HCEC 1CT (cell line): ENCODE results near the gene C1RL.
A peak's percentile ranks its signal among the peaks of the same experiment; 100 is the strongest.

ENCODE experiments used
- DNase-seq: peaks from one replicate; pipeline ENCODE4 v3.0.0-alpha.2; 2017

The C1RL gene

DNA sequence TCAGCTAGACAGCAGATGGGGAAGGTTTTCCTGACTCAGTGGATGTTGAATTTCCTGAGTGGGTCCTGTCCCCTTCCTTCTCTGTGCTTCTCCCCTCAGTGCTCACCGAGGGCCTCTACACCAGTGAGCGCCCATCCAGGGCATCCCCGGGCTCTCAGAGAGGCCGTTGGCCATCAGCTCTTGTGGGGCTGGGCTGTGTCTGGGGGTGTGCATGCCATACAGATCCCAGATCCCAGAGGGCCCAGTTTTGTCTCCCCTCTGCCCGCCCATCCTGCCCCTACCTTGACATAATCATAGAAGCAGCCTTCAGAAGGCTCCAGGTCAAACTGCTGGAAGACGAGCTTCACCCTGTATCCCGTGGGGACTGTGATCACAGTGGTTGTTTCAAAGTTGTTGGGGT lies 17.8 kb downstream of the C1RL start:
- no peak for DNase-seq

DNA sequence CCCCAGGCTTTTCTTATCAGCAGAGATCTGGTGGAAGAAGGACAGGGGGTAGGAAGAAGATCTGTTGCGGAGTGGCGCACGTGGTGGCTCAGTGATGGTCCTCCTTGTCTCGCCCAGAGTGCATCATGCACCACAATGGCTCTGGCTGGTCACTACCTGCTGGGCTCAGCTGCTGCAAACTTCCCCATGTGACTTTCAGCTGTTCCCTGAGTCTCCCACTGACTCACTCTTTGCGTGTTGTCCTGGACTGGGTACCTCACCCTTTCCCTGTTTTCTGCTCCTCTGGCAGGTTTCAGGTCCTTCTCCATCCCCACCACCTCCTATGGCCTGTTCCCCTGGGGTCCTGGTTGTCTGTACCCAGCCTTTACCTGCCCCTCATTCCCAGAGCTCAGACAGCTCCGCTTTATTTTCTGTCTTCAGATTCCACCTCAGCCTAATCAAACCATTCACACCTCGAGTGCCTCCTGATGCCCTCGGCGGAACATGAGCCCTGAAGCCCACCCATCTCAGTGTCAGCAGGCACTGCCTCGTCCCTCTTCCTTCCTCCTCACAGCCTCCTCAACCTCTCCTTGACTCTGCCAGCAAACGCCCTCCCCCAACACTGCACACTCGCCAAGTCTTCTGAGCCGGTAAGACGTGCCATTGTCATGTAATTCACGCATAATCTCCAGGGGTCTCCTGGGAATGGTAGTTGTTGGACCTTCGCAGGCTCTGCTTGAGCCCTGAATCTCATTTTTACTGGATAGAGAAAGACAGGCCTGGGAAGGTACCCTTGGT lies 18.6 kb downstream of the C1RL start:
- no peak for DNase-seq

DNA sequence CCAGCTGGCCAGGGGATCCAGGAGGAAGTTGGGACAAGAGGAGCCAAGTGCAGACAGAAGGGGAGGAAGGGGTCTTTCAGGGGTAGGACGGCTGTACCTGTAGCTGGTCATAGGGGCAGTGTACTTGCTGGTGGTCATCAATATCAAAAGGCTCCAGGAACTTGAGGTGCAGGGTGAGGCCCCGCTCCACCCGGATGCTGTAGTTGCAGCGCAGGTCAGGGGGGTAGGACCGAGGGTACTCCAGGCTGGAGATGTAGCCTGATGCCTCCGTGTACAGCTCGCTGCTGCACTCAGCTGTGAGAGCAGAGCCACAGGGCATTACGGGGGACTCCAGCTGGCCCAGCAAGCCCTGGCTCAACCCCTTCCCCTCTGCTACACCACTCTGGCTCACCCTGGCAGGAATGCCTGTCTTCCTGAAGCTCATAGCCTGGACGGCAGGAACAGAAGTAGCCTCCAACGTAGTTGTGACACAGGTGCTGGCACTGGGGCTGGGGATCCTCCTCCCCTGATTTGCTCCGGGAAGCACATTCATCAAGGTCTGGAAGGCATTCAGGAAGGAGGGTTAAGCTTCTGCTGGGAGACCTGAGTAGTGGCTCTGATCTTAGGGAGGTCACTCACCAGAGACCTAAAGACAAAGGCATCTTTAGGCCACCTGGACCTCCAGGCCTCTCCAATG lies 19.7 kb downstream of the C1RL start:
- no peak for DNase-seq

DNA sequence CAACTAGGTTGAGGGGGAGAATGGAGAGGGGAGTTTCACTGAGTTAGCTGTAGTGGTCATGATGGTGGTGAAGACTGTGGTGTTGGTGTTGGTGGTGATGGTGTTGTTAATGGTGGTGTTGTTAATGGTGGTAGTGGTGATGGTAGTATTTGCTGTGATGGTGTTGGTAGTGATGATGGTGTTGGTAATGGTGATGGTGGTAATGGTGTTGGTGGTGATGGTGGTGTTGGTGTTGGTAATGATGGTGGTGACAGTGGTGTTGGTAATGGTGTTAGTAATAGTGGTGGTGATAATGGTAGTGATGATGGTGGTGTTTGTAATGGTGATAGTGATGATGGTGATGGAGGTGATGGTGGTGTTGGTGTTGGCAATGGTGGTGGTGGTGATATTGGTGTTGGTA lies 25.9 kb downstream of the C1RL start:
- DNase-seq = no peak

DNA sequence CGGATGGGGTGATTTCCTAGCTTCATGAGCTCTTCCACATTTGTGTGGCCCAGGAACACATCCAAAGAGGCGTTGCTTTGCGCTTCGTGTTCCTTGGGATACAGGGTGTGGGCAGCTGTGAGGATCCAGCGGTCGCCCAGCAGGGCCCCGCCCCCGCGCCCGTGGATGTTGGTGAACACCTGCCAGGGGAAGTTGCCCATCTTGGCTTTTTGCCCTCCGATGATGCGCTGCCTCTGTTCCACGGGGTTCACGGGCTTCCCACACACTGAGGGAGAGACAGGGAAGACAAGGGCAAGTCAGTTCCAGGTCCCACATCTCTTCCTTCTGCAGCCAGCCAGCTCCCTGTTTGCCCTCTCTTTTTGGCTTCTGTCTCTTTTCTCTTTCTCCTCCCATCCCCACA lies 28.0 kb downstream of the C1RL start:
- no peak for DNase-seq

DNA sequence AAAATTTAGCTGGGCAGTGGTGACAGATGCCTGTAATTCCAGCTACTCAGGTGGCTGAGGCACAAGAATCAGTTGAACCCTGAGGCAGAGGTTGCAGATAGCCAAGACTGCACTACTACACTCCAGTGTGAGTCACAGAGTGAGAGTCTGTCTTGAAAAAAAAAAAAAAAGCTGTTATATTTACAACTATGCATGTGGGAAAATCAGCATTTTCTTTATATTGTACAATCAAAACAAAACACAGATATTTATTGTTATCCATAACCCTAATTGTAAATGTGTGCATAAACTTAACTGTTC lies 29.2 kb downstream of the C1RL start:
- peak; percentile 69 for DNase-seq

DNA sequence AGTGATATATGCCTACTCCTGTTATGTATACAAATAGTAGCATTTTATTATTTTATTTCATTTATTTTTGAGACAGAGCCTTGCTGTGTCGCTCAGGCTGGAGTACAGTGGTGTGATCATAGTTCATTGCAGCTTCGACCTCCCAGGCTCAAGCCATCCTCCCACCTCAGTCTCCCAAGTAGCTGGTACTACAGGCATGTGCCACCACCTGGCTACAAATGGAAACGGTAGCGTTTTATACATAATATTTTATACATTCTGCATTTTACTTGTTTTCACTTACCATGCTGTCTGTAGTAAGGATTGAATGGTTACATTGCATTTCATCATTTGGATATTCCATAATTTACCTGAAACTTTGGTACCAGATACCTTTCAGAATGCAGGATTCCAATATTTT lies 30.9 kb downstream of the C1RL start:
- no peak for DNase-seq

DNA sequence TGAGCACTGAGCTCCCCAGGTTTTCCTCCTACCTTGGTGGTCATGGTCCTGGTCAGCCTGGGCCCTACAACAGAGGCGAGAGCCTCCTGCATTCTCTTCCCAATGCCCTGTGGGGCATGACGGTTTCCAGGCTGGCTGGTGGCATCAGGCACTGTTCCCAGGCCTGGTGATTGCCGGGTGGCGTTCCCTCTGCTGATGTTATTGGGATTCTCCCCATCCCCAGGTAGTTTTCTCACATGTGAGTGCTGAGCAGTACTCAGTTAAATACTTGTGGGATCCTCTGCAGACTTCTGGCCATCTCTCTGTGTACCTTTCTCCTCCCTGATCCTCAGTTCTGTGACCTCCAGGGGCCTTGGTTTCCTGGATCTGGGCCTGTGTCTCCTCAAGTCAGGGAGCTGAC lies 32.5 kb downstream of the C1RL start:
- no peak for DNase-seq

DNA sequence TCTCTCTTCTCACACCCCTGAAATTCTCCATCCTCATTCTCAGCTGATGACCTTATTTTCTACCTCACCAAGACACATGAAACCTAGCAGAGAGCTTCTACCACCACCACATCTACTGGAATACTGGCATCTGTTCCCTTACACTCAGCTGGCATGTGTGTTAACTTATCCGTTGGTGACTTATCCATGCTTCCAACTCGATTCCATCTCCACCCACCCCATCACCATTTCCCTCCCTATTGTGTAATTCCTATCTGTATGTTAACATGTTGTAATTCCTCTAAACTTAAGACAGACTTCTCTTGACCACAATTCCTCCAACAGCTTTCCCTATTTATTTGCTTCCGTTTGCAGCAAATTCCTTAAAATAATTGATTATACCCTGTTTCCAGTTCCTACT lies 33.1 kb downstream of the C1RL start:
- peak; percentile 75 for DNase-seq

DNA sequence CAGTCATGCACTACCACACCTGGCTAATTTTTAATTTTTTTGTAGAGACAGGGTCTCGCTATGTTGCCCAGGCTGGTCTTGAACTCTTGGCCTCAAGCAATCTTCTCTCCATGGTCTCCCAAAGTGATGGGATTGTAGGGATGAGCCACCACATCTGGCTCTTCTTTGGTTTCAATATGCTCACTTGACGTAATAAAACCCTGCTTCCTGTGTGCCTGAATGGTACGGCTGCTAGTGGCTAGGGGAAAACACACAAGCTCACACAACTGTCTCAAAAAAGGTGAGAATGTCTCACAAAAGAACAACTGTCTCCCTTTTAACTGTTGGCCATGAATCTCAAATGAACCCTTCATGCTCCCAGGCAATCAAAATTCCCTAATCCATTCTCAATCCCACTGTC lies 33.5 kb downstream of the C1RL start:
- DNase-seq = peak; percentile 17

DNA sequence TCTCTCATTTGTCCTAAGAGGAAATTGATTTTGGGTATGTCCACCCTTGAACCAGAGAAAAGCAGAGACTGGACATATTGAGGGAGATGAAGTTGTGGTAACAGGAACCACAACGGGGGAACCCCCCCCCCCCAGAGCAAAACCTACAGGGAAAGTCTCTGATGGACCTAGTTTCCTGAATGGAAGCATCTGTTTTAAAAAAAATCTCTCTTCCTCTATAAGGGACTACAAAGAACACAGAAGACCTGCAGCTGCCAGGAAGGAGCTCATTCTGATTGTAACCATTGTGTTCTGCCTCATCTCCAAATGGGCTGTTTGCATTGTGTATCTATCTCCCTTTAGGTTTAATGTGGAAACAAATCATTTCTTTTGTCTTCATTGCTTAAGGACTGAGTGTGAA lies 35.1 kb downstream of the C1RL start:
- DNase-seq = no peak

DNA sequence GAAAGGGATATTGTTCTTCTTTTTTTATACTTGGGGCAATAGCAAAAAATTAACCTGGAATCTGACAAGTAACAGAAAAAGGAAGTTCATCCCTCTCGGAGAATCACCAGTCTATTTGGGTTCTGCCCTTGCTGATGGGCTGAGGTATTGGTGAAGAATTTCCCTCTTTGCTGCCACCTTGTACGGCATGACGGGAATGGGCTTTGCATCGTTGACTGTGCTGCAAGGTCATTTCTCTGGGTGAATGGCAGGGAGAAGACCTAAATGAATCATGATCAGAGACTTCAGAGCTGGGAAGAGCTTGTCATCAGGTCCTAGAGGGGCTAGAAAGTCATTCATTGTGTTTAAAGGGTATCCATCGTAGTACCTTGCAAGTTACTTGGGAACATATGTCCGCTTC lies 36.5 kb downstream of the C1RL start:
- DNase-seq = no peak

DNA sequence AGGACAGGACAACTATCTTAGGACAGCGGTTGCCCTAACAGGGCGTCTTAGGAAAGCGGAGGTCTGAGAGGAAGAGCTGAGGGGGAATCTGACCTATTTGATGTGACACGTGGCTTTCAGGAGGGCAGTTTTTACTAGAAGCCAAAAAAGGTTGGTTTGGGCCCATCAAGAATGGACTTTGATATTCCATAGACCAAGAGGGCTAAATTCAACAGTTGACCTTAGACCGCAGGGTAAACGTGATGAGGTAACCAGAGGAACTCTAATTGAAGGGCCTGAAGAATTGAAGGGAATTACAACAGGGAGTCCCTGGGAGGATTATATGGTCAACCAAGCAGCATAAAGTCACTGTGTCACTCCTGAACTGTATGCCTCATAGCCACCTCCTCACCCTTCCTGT lies 37.0 kb downstream of the C1RL start:
- DNase-seq = no peak

DNA sequence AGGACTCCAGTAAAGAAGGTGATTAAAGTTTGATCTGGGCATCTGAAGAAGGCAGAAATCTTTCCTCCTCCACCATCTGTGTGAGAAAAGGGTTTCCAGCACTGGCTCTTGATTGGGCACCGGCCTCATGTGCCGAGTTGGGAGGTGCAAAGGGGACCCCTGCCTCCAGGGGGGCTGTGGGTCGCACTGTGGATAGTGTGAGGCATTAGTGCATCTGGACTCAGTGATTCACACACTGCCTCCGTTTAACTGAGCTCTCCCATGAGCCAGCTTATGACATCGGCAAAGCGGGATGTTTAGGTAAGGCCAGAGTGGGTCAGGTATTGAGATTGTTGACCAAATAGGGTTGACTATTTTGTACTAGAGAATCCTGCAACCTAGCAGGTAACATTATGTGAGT lies 39.6 kb downstream of the C1RL start:
- no peak for DNase-seq

DNA sequence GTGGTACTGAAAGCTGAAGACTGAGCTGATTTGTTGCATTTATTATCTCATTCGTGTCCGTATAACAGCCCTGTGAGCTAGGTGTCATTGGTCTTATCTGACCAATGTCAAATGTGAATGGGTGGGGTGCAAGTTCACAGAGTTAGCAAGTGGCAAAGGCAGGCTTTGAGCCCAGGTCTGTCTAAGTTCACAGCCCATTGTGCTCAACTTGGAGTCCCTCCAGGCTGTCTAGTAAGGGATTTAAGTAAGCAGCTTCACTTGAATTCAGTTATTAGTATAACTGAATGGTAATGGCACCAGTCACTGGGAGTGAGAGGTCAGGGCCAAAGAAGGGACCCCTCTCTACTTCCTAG lies 40.0 kb downstream of the C1RL start:
- DNase-seq = no peak

DNA sequence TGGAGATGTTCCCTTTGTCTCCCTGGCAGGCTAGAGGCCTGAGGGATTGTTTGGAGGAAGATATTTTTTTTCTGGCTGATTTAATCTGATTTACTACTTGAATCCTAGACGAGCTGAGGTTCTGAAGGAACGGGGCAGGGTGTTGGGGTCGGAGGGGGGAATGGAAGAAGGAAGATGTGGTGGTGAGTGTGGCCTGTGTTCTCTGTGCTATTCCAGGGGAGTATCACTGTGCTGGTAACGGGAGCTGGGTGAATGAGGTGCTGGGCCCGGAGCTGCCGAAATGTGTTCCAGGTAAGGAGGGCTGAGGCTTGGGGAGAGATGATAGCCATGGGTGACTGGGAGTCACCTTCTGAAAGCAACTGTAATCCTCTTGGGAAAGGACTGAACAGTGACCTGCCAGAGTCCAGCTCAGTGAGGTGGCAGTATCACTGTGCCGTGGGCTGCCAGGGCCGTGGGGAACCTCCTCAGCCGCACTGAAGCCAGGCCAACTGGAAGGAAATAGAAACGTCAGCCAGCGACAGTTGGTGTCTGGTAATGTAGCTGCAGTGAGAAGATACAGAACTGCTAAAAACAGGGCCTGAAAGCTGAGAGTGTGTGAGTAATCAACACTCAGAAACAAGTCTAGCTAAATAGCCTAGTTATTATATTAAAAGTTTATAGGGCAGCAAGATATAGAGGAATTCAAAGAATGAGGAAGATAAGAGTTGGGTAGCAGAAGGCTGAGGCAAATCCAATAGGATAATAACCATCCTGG lies 40.6 kb downstream of the C1RL start:
- DNase-seq = no peak

DNA sequence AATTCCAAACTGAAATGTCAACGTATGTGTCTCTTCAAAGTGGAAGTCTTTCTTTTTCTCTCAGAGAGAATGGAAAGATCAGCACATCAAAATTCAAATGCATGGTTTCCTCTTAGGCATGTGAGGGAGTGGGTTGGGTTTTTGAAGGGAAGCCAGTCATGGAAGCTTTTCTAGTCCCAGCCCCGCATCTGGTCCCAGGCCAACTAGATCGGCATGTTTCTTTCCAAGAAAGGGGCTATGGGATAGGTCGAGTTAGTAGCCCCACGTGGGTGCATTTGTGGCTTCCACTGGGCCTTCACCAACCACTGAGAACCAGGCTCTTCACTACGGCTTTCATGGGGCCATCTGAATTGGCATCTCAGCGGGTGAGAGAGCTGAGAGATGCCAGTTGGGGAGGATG lies 41.9 kb downstream of the C1RL start:
- no peak for DNase-seq

DNA sequence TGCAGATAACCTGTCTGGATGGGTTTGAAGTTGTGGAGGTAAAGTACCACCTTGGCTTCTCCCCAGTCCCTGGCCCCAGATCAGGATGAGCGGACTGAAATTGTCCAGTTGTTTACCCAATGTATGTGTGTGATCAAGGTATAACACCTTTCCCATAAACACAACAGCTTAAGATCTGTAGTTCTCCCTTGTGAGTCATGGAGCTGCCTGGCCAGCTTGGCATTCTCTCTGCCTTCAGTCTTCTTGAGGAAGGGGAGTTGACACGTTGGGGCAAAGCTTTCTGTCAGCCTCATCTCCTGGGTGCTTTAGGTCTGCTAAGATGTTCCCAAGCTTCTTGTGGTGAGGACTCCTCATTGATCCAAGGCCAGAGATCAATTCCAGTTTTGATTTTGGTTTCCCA lies 42.4 kb downstream of the C1RL start:
- DNase-seq = no peak

DNA sequence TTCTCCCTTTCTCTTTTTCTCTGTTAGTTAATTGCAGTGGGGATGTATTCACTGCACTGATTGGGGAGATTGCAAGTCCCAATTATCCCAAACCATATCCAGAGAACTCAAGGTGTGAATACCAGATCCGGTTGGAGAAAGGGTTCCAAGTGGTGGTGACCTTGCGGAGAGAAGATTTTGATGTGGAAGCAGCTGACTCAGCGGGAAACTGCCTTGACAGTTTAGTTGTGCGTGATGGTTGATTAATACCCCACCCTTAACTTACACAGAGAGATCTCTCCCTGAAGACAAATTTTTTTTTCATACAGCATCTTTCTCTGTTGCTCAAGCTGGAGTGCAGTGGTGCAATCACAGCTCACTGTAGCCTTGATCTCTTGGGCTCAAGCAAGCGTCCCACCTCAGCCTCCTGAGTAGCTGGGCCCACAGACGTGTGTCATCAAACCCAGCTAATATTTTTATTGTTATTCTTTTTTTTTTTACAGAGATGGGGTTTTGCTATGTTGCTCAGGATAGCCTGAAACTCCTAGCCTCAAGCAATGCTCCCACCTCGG lies 43.9 kb downstream of the C1RL start:
- DNase-seq = no peak

DNA sequence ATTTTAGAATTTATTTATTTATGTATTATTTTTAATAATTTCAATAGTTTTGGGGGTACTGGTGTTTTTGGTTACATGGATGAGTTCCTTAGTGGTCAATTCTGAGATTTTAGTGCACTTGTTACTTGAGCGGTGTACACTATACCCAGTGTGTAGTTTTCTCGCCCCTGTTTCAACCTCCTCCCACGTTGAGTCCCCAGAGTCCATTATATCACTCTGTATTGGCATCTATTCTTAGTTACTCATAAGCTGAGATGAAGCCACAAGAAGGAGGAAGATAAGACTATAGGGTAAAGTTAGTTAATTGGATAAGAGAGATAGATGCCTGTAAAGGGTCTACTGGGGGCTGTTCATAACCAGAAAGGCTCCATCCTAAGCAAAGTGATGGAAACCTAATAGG lies 44.5 kb downstream of the C1RL start:
- DNase-seq = no peak

DNA sequence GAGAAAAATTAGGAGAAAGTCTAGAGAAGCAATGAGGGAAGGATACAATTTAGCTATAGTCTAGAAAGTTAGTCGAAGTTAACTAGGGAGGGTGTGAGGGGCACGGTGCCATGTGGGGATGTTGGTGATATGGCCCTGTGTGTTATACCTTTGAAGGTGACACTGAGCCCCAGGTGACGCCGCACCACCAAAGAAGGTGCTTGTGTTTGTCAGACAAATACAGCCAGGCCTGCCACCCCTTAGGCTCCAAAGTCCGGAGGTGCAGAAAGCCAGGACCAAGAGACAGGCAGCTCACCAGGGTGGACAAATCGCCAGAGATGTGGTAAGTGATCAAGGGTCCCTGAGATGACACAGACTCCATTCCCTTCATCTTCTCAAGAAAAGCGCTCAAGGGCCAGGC lies 47.4 kb downstream of the C1RL start:
- no peak for DNase-seq

DNA sequence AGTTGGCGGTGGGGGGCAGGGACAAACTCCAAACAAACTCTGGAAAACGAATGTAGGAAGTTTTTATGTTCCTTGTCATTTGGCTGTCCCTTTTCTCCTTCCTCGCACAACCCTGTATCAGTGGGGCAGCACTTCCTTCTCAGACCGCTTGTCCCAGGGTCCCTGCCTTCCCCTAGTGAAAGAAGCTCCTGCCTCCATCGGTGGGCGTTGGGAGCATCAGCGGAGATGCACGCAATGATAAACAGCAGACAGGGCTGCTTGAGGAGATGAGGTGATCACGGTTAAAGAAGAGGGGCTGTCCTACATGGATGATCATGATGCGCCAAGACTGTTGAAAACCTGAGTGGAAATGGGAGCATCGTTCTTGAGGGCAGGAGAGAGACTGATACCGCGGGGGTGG lies 47.9 kb downstream of the C1RL start:
- DNase-seq = no peak

DNA sequence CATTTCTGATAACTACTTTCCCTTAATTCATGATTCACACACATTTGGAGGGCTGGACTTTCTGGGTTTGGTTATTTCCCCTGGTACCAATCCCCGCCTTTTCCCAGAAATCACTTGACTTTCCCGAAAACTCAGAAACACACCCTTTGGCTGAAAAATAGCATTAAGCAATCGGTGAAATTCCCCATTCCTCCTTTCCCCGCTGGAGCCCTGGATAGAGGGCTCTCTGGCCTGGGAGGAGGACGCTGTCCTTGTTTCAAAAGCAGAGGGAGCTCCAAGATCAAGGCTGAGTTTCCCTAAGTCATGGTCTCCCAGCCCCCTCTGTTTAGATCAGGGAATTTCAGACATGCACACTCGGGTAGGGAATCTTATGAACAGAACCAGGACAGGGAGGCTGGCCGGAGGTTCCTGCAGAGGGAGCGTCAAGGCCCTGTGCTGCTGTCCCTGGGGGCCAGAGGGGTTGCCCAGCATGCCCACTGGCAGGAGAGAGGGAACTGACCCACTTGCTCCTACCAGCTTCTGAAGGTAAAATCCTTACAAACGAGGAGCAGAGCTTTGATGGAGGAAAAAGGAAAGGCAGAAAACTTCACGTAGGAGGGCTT lies 48.6 kb downstream of the C1RL start, which contains the start of gene C1S:
C1S (plus strand) TSS at position 366 of the 602 bp plus-strand sequence. CDS start 1,195 bp downstream, outside the sequence.
- DNase-seq = peak; percentile 98

DNA sequence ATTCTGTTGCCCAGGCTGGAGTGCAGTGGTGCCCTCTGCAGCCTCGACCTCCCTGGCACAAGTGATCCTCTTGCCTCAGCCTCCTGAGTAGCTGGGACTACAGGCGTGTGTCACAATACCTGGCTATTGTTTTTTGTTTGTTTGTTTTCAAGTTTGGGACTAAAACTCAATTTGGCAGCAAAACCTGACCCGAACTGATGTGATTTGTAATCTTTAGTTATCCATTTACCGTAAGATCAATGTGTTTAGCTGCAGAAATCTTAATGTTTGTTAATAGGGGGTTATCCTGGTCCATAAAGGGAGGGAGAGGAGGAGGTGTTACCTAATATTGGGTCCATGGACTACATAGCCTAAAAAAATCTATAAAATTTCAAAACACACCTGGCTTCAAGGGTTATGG lies 49.2 kb downstream of the C1RL start:
- DNase-seq = no peak
